Measurements from ENCODE around the gene MED8. TPM values are rescaled to one million over a fixed set of nuclear protein-coding genes. Genes with fewer than 3 reads are reported as not detected.

Gene MED8
- total and polyA plus RNA-seq, 10 of the 15 experiments (the other 5 are each of a cell fraction or from before 2014, with no cell fraction given): 20.2 to 61.7 (median 39.5) TPM

DNA sequence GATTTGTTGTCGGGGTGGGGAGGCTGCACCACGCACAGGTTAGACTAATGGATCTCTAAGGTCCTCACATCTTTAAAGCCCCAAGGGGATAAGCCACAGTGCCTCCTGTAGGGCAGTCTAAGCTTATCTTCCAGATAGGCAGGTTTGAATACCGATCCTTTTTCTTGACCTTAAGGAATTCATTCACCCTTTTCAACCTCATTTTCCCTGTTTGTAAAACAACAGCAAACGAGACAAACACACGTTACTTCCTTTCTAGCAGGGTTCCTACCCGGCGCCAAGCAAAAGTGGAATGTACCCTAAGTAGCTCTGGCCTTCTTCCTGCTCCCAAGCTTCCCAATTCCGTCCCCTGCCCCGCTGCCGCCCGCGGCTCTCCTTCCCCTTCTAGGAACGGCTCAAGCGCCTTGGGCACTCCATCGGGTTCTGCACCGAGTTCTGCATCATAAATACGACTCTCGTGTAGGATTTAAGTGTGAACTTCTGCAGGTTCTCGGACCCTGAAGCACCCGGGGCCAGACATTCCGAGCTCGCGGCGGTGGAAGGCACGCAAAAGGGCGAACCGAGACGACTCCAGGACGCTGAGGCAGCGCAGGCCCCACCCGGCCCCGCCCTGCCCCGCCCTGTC is 31.4 kb downstream of the MED8 start (continued):
- TF ChIP-seq, protein P1, sequence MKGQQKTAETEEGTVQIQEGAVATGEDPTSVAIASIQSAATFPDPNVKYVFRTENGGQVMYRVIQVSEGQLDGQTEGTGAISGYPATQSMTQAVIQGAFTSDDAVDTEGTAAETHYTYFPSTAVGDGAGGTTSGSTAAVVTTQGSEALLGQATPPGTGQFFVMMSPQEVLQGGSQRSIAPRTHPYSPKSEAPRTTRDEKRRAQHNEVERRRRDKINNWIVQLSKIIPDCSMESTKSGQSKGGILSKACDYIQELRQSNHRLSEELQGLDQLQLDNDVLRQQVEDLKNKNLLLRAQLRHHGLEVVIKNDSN (IDR thresholded peaks at IDR 0.05; ENCODE audit: borderline replicate concordance, extremely low read length, insufficient read depth, low read depth, low read length): no peak
- TF ChIP-seq, protein P2, sequence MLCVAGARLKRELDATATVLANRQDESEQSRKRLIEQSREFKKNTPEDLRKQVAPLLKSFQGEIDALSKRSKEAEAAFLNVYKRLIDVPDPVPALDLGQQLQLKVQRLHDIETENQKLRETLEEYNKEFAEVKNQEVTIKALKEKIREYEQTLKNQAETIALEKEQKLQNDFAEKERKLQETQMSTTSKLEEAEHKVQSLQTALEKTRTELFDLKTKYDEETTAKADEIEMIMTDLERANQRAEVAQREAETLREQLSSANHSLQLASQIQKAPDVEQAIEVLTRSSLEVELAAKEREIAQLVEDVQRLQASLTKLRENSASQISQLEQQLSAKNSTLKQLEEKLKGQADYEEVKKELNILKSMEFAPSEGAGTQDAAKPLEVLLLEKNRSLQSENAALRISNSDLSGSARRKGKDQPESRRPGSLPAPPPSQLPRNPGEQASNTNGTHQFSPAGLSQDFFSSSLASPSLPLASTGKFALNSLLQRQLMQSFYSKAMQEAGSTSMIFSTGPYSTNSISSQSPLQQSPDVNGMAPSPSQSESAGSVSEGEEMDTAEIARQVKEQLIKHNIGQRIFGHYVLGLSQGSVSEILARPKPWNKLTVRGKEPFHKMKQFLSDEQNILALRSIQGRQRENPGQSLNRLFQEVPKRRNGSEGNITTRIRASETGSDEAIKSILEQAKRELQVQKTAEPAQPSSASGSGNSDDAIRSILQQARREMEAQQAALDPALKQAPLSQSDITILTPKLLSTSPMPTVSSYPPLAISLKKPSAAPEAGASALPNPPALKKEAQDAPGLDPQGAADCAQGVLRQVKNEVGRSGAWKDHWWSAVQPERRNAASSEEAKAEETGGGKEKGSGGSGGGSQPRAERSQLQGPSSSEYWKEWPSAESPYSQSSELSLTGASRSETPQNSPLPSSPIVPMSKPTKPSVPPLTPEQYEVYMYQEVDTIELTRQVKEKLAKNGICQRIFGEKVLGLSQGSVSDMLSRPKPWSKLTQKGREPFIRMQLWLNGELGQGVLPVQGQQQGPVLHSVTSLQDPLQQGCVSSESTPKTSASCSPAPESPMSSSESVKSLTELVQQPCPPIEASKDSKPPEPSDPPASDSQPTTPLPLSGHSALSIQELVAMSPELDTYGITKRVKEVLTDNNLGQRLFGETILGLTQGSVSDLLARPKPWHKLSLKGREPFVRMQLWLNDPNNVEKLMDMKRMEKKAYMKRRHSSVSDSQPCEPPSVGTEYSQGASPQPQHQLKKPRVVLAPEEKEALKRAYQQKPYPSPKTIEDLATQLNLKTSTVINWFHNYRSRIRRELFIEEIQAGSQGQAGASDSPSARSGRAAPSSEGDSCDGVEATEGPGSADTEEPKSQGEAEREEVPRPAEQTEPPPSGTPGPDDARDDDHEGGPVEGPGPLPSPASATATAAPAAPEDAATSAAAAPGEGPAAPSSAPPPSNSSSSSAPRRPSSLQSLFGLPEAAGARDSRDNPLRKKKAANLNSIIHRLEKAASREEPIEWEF (IDR thresholded peaks at IDR 0.05; ENCODE audit: insufficient replicate concordance, low read depth, low read length): no peak
- TF ChIP-seq, protein P3, sequence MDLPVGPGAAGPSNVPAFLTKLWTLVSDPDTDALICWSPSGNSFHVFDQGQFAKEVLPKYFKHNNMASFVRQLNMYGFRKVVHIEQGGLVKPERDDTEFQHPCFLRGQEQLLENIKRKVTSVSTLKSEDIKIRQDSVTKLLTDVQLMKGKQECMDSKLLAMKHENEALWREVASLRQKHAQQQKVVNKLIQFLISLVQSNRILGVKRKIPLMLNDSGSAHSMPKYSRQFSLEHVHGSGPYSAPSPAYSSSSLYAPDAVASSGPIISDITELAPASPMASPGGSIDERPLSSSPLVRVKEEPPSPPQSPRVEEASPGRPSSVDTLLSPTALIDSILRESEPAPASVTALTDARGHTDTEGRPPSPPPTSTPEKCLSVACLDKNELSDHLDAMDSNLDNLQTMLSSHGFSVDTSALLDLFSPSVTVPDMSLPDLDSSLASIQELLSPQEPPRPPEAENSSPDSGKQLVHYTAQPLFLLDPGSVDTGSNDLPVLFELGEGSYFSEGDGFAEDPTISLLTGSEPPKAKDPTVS (IDR thresholded peaks at IDR 0.05; ENCODE audit: low read depth, low read length): no peak
- no peak for TF ChIP-seq TBL1XR1 (IDR thresholded peaks at IDR 0.05; ENCODE audit: low read depth, low read length)
- 0 out of 2 replicates have a peak, but pooled peaks have one; percentile 7 for TF ChIP-seq SMAD5 (IDR thresholded peaks at IDR 0.05; ENCODE audit: low read depth)
- TF ChIP-seq, protein P4, sequence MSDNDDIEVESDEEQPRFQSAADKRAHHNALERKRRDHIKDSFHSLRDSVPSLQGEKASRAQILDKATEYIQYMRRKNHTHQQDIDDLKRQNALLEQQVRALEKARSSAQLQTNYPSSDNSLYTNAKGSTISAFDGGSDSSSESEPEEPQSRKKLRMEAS (IDR thresholded peaks at IDR 0.05; ENCODE audit: low read depth, low read length): no peak
- no peak for TF ChIP-seq SREBF2 (IDR thresholded peaks at IDR 0.05; ENCODE audit: low read length)
- TF ChIP-seq EGR1 (IDR thresholded peaks at IDR 0.05; ENCODE audit: borderline replicate concordance in 1 of 2, low read depth in 2 of 2, low read length in 2 of 2): no peak
- no peak for TF ChIP-seq CHD2 (IDR thresholded peaks at IDR 0.05; ENCODE audit: borderline replicate concordance, low read depth, low read length)
- peak; percentile 93 for TF ChIP-seq MEF2B (IDR thresholded peaks at IDR 0.05; ENCODE audit: partially characterized antibody, poor library complexity, severe bottlenecking)
- peak; percentile 32; the same call in 1 of the 2 replicates for TF ChIP-seq EED (IDR thresholded peaks at IDR 0.05; ENCODE audit: low read depth)
- no peak for TF ChIP-seq NFYB (IDR thresholded peaks at IDR 0.05; ENCODE audit: insufficient read depth, low read depth, low read length)
- no peak for TF ChIP-seq RBBP5 (conservative IDR thresholded peaks at IDR 0.05)
- TF ChIP-seq, protein P5, sequence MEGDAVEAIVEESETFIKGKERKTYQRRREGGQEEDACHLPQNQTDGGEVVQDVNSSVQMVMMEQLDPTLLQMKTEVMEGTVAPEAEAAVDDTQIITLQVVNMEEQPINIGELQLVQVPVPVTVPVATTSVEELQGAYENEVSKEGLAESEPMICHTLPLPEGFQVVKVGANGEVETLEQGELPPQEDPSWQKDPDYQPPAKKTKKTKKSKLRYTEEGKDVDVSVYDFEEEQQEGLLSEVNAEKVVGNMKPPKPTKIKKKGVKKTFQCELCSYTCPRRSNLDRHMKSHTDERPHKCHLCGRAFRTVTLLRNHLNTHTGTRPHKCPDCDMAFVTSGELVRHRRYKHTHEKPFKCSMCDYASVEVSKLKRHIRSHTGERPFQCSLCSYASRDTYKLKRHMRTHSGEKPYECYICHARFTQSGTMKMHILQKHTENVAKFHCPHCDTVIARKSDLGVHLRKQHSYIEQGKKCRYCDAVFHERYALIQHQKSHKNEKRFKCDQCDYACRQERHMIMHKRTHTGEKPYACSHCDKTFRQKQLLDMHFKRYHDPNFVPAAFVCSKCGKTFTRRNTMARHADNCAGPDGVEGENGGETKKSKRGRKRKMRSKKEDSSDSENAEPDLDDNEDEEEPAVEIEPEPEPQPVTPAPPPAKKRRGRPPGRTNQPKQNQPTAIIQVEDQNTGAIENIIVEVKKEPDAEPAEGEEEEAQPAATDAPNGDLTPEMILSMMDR (IDR thresholded peaks at IDR 0.05 in 2 of 3, conservative IDR thresholded peaks at IDR 0.05 in 1 of 3; ENCODE audit: control insufficient read depth in 2 of 3, extremely low read depth in 1 of 3, insufficient read depth in 1 of 3, low read depth in 3 of 3, low read length in 3 of 3): peak; percentile 42 to 56 (median 48)
- no peak; the same call in 1 of the 2 replicates for TF ChIP-seq CREB1 (IDR thresholded peaks at IDR 0.05; ENCODE audit: low read depth)
- TF ChIP-seq SMC3 (IDR thresholded peaks at IDR 0.05; ENCODE audit: borderline replicate concordance, low read length): peak; percentile 49; the same call in 1 of the 2 replicates
- no peak for TF ChIP-seq RUNX3 (IDR thresholded peaks at IDR 0.05; ENCODE audit: low read length)
